ENCODE results near the gene DCAF8.

GRCh38 chr1:160193091-160193819 is 69.1 kb downstream of the DCAF8 start:
- TF ChIP-seq CTCF (IDR thresholded peaks at IDR 0.05; ENCODE audit: low read length): peak; percentile 96
- TF ChIP-seq EZH2 (IDR thresholded peaks at IDR 0.05; ENCODE audit: borderline replicate concordance, low read length): no peak
